GM10266 (cell line): ENCODE data around the gene TBXA2R.

ENCODE experiments used
- DNase-seq: peaks from one replicate; pipeline ENCODE4 v3.0.0; 2012; ENCODE audit errors: extremely low spot score
- CTCF ChIP-seq: IDR thresholded peaks from 2 replicates; pipeline ENCODE4 v1.5.1; 2012; ENCODE audit warnings: mild to moderate bottlenecking, low read depth; ENCODE audit not compliant: control insufficient read depth, insufficient read depth; ENCODE audit errors: missing control alignments

Gene TBXA2R

GRCh38 chr19:3580156-3580934, 26.3 kb downstream of the TBXA2R start:
- no peak for DNase-seq
- TF ChIP-seq CTCF: no peak

- no peak for DNase-seq
- TF ChIP-seq CTCF: no peak
Observed at GRCh38 chr19:3578390-3578789, 28.3 kb downstream of the TBXA2R start.

GRCh38 chr19:3577723-3578344, 28.8 kb downstream of the TBXA2R start:
- no peak for TF ChIP-seq CTCF
- DNase-seq: no peak

- TF ChIP-seq CTCF: no peak
- no peak for DNase-seq
Observed at GRCh38 chr19:3576696-3577443, 29.8 kb downstream of the TBXA2R start.

- no peak for DNase-seq
- TF ChIP-seq CTCF: no peak
Observed at GRCh38 chr19:3575949-3576673, 30.6 kb downstream of the TBXA2R start.

- DNase-seq: no peak
- TF ChIP-seq CTCF: no peak
Observed at GRCh38 chr19:3575260-3575741, 31.4 kb downstream of the TBXA2R start.
